H9 (cell line): Measurements from ENCODE around the gene DDA1. TPM values are rescaled to one million over a fixed set of nuclear protein-coding genes. Genes with fewer than 3 reads are reported as not detected.

Source experiments
- DNase-seq: peaks from one replicate; pipeline ENCODE4 v3.0.0-alpha.2; 2017
- H2AFZ ChIP-seq: one replicate; pipeline ENCODE4 v1.6.1; 2013; ENCODE audit warnings: mild to moderate bottlenecking, low read length, control low read depth, moderate library complexity
- H2AK5ac ChIP-seq: 2 replicates; pipeline ENCODE4 v1.6.1; 2013; ENCODE audit warnings: low read length, control low read depth, mixed read lengths; ENCODE audit not compliant: insufficient read length
- H2BK120ac ChIP-seq: one replicate; pipeline ENCODE4 v1.6.1; 2013; ENCODE audit warnings: low read depth, mild to moderate bottlenecking, low read length, control low read depth, inconsistent platforms; ENCODE audit not compliant: poor library complexity, severe bottlenecking
- H2BK12ac ChIP-seq: 2 replicates; pipeline ENCODE4 v1.6.1; 2013; ENCODE audit warnings: low read length, control low read depth, mixed read lengths, low read depth; ENCODE audit not compliant: insufficient read length
- H2BK15ac ChIP-seq: 2 replicates; pipeline ENCODE4 v1.6.1; 2013; ENCODE audit warnings: low read depth, low read length, control low read depth
- H2BK20ac ChIP-seq: one replicate; pipeline ENCODE4 v1.6.1; 2013; ENCODE audit warnings: low read depth, mild to moderate bottlenecking, low read length, control low read depth, inconsistent platforms; ENCODE audit not compliant: poor library complexity, severe bottlenecking
- H2BK5ac ChIP-seq: 2 replicates; pipeline ENCODE4 v1.6.1; 2013; ENCODE audit warnings: low read length, control low read depth, mixed read lengths; ENCODE audit not compliant: insufficient read length
- H3K14ac ChIP-seq: 2 replicates; pipeline ENCODE4 v1.6.1; 2013; ENCODE audit warnings: low read length, control low read depth; ENCODE audit not compliant: insufficient read depth
- H3K18ac ChIP-seq: 2 replicates; pipeline ENCODE4 v1.6.1; 2013; ENCODE audit warnings: low read depth, mild to moderate bottlenecking, mixed read lengths, low read length, control low read depth; ENCODE audit not compliant: insufficient read length
- H3K23ac ChIP-seq: 2 replicates; pipeline ENCODE4 v1.6.1; 2013; ENCODE audit warnings: low read length, control low read depth, mixed read lengths, low read depth; ENCODE audit not compliant: insufficient read length
- H3K23me2 ChIP-seq: 2 replicates; pipeline ENCODE4 v1.6.1; 2013; ENCODE audit warnings: low read depth, mild to moderate bottlenecking, mixed read lengths, low read length, control low read depth; ENCODE audit not compliant: insufficient read length, poor library complexity, severe bottlenecking
- H3K27ac ChIP-seq: 2 replicates; pipeline ENCODE4 v1.5.1; 2013; ENCODE audit warnings: low read length, control low read depth, mixed read lengths, low read depth; ENCODE audit not compliant: insufficient read length
- H3K27me3 ChIP-seq: 2 replicates; pipeline ENCODE4 v1.6.1; 2013; ENCODE audit warnings: low read length, control low read depth, inconsistent platforms; ENCODE audit not compliant: insufficient read depth
- H3K4ac ChIP-seq: 2 replicates; pipeline ENCODE4 v1.6.1; 2013; ENCODE audit warnings: low read depth, mild to moderate bottlenecking, control low read depth, inconsistent platforms, low read length, moderate library complexity
- H3K4me1 ChIP-seq: 2 replicates; pipeline ENCODE4 v1.6.1; 2013; ENCODE audit warnings: low read length, control low read depth, inconsistent platforms; ENCODE audit not compliant: insufficient read depth
- H3K4me2 ChIP-seq: 2 replicates; pipeline ENCODE4 v1.6.1; 2013; ENCODE audit warnings: low read length, control low read depth, mixed read lengths; ENCODE audit not compliant: insufficient read length, insufficient read depth
- H3K56ac ChIP-seq: 2 replicates; pipeline ENCODE4 v1.6.1; 2013; ENCODE audit warnings: low read depth, mild to moderate bottlenecking, mixed read lengths, low read length, control low read depth; ENCODE audit not compliant: insufficient read length
- H3K79me1 ChIP-seq: 2 replicates; pipeline ENCODE4 v1.6.1; 2013; ENCODE audit warnings: low read depth, mild to moderate bottlenecking, moderate library complexity, low read length, control low read depth, inconsistent platforms; ENCODE audit not compliant: insufficient read depth, poor library complexity, severe bottlenecking
- H3K79me2 ChIP-seq: 2 replicates; pipeline ENCODE4 v1.6.1; 2013; ENCODE audit warnings: low read length, control low read depth, inconsistent platforms; ENCODE audit not compliant: insufficient read depth
- H3K9ac ChIP-seq: 2 replicates; pipeline ENCODE4 v1.6.1; 2013; ENCODE audit warnings: low read length, control low read depth, mixed read lengths; ENCODE audit not compliant: insufficient read length; ENCODE audit errors: extremely low read depth
- H3K9me3 ChIP-seq: one replicate; pipeline ENCODE4 v1.6.1; 2013; ENCODE audit warnings: low read depth, low read length, inconsistent platforms; ENCODE audit not compliant: control insufficient read depth
- H3T11ph ChIP-seq: one replicate; pipeline ENCODE4 v1.6.1; 2013; ENCODE audit warnings: mild to moderate bottlenecking, low read length, control low read depth, inconsistent platforms
- H4K20me1 ChIP-seq: one replicate; pipeline ENCODE4 v1.6.1; 2013; ENCODE audit not compliant: control insufficient read depth, insufficient read length, insufficient read depth
- H4K5ac ChIP-seq: 2 replicates; pipeline ENCODE4 v1.6.1; 2013; ENCODE audit warnings: low read depth, mild to moderate bottlenecking, mixed read lengths, low read length, control low read depth; ENCODE audit not compliant: insufficient read length
- H4K8ac ChIP-seq: replicated peaks from 2 replicates; pipeline ENCODE4 v1.6.1; 2013; ENCODE audit warnings: low read length, control low read depth, mixed read lengths, low read depth; ENCODE audit not compliant: insufficient read length
- H4K91ac ChIP-seq: 2 replicates; pipeline ENCODE4 v1.6.1; 2013; ENCODE audit warnings: low read depth, mild to moderate bottlenecking, moderate library complexity, mixed read lengths, low read length, control low read depth; ENCODE audit not compliant: insufficient read length
- H3K27ac Mint-ChIP-seq, 3 experiments: 2 replicates in 2 of 3; 3 replicates in 1 of 3; pipeline ENCODE4 v1.8.0; 2020 to 2021; ENCODE audit warnings: mixed read lengths in 3 of 3, mild to moderate bottlenecking in 1 of 3, moderate library complexity in 1 of 3
- H3K27me3 Mint-ChIP-seq: 2 replicates; pipeline ENCODE4 v1.8.0; 2021; ENCODE audit warnings: low read depth, mild to moderate bottlenecking, moderate library complexity, mixed read lengths
- H3K36me3 Mint-ChIP-seq, 3 experiments: 2 replicates in 2 of 3; 3 replicates in 1 of 3; pipeline ENCODE4 v1.8.0; 2020 to 2021; ENCODE audit warnings: low read depth in 3 of 3, mixed read lengths in 3 of 3; ENCODE audit not compliant: insufficient read depth in 1 of 3
- H3K4me1 Mint-ChIP-seq, 2 experiments: 2 replicates each; pipeline ENCODE4 v1.8.0; 2020; ENCODE audit warnings: mixed read lengths in 2 of 2
- H3K4me3 Mint-ChIP-seq, 2 experiments: 2 replicates in 1 of 2; 3 replicates in 1 of 2; pipeline ENCODE4 v1.8.0; 2020 to 2021; ENCODE audit warnings: mild to moderate bottlenecking in 2 of 2, mixed read lengths in 2 of 2, moderate library complexity in 1 of 2
- H3K9me3 Mint-ChIP-seq, 2 experiments: 2 replicates in 1 of 2; 3 replicates in 1 of 2; pipeline ENCODE4 v1.8.0; 2020; ENCODE audit warnings: mild to moderate bottlenecking in 2 of 2, mixed read lengths in 2 of 2, moderate library complexity in 1 of 2
- WGBS: extraction: QIAGEN DNeasy Blood & Tissue Kit; methylation state at CpG from one replicate; pipeline ENCODE4 v1.1.7; 2013; ENCODE audit warnings: missing lambda C conversion rate, low lambda C conversion rate, mixed read lengths; ENCODE audit not compliant: insufficient read length; ENCODE audit errors: extremely low coverage; 5-methylcytosine and 5-hydroxymethylcytosine counted together
- total RNA-seq: library from RNA; stranded (reverse); gene quantifications from 2 replicates; pipeline ENCODE4 v1.2.1, GENCODE V29; 2021
- TF ChIP-seq, protein P1 (sequence below): fragments of 200-600 bp; sonication (generic); conservative IDR thresholded peaks from 3 replicates; pipeline ENCODE4 v1.8.0; 2021; ENCODE audit warnings: antibody characterized with exemption, mild to moderate bottlenecking

Gene DDA1
- total RNA-seq, 1 experiment from 2014 or later = 45.7 TPM

DNA sequence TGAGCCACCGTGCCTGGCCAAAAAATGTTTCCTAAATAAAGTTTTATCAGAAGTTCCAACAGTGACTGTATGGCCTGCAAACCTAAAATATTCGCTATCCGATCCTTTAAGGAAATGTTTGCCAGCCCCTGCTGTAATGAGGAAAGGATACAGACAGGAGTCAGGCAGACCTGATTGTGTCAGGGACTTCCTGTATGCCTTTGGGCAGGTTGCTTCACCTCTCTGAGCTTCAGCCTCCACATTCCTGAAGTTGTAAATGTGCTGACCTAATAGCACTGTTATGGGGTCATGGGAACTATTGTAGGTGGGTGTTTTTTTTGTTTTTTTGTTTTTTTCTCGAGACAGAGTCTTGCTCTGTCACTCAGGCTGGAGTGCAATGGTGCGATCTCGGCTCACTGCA is 12.4 kb upstream of the DDA1 start:
- Histone ChIP-seq H2BK15ac (no peak overlapping the region), H3K79me2 (no peaks in the 10 kb centered on the region), H3K4me2 (no peak overlapping the region), H4K8ac (no peak overlapping the region), H3K23me2 (no peaks in the 10 kb centered on the region), H4K5ac (no peak overlapping the region), H3T11ph (no peak overlapping the region), H2AFZ (no peak overlapping the region), H3K56ac (no peak overlapping the region), H3K4me1 (no peaks in the 10 kb centered on the region; the same call in 1 of the 2 replicates), H3K18ac (no peak overlapping the region), H3K4ac (no peak overlapping the region), H3K23ac (no peak overlapping the region), H3K9ac (no peak overlapping the region), H3K79me1 (no peaks in the 10 kb centered on the region), H2BK120ac (no peak overlapping the region), H2AK5ac (no peak overlapping the region), H4K91ac (no peak overlapping the region), H4K20me1 (no peaks in the 10 kb centered on the region), H3K27ac (no peak overlapping the region), H3K9me3 (no peaks in the 10 kb centered on the region), H2BK20ac (no peak overlapping the region), H3K14ac (no peak overlapping the region), H3K27me3 (no peaks in the 10 kb centered on the region), H2BK5ac (no peak overlapping the region), H2BK12ac (no peak overlapping the region)
- Mint-ChIP-seq H3K27me3 (no peaks in the 10 kb centered on the region), H3K9me3 (peaks cover 4% of the 10 kb centered on the region in 2 experiments; a peak in 3 of 5 replicates), H3K4me3 (no peak overlapping the region), H3K27ac (peak overlapping the region in 2 of 3 experiments; percentile 58 to 68; a peak in 1 of 7 replicates), H3K36me3 (peaks cover 20 to 34% (median 28%) of the 10 kb centered on the region in 3 experiments), H3K4me1 (peaks cover 5 to 15% of the 10 kb centered on the region in 2 experiments)
- TF ChIP-seq, protein P1, sequence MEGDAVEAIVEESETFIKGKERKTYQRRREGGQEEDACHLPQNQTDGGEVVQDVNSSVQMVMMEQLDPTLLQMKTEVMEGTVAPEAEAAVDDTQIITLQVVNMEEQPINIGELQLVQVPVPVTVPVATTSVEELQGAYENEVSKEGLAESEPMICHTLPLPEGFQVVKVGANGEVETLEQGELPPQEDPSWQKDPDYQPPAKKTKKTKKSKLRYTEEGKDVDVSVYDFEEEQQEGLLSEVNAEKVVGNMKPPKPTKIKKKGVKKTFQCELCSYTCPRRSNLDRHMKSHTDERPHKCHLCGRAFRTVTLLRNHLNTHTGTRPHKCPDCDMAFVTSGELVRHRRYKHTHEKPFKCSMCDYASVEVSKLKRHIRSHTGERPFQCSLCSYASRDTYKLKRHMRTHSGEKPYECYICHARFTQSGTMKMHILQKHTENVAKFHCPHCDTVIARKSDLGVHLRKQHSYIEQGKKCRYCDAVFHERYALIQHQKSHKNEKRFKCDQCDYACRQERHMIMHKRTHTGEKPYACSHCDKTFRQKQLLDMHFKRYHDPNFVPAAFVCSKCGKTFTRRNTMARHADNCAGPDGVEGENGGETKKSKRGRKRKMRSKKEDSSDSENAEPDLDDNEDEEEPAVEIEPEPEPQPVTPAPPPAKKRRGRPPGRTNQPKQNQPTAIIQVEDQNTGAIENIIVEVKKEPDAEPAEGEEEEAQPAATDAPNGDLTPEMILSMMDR = no peak
- DNase-seq = no peak
- WGBS = no CpG with 5 or more reads among the region's 6 CpGs
